ENCODE results near the gene ZNF317. TPM values are rescaled to one million over a fixed set of nuclear protein-coding genes. Genes with fewer than 3 reads are reported as not detected.

ZNF317 gene
- total and polyA plus RNA-seq, 2 of the 4 experiments (the other 2 are of a cell fraction): 13.0 to 17.6 TPM

- Histone ChIP-seq H3K27ac (ENCODE audit: insufficient read depth, low read length) (no peak overlapping the region), H2AFZ (replicated peaks; ENCODE audit: low read length, poor library complexity) (no peak overlapping the region), H3K9ac (ENCODE audit: low read depth, low read length) (no peak overlapping the region), H4K91ac (ENCODE audit: insufficient read depth, low read depth, low read length) (no peak overlapping the region), H4K20me1 (ENCODE audit: insufficient read depth, low read length) (peaks cover 11% of the 10 kb centered on the region), H3K56ac (ENCODE audit: extremely low read depth, insufficient read depth, low read length) (no peak overlapping the region), H3K36me3 (ENCODE audit: control insufficient read depth, insufficient read depth, low read length) (peaks cover 19% of the 10 kb centered on the region), H3K4ac (ENCODE audit: low read depth, low read length) (no peak overlapping the region), H3K27me3 (ENCODE audit: control insufficient read depth, insufficient read depth, low read length) (no peaks in the 10 kb centered on the region), H3K9me1 (ENCODE audit: insufficient read depth, low read length) (no peaks in the 10 kb centered on the region), H3K23ac (ENCODE audit: low read depth, low read length) (no peak overlapping the region), H2BK15ac (ENCODE audit: low read depth, low read length) (no peak overlapping the region), H3K4me2 (ENCODE audit: low read depth, low read length) (no peak overlapping the region), H4K5ac (ENCODE audit: low read depth, low read length) (no peak overlapping the region), H2BK5ac (ENCODE audit: low read depth, low read length, poor library complexity, severe bottlenecking) (no peak overlapping the region), H3K18ac (ENCODE audit: low read depth, low read length) (no peak overlapping the region), H3K79me1 (ENCODE audit: low read depth in 1 of 2, low read length in 2 of 2) (peaks cover 5 to 12% of the 10 kb centered on the region in 2 experiments), H3K14ac (replicated peaks; ENCODE audit: low read depth, low read length) (no peak overlapping the region), H2AK5ac (ENCODE audit: low read depth, low read length) (no peak overlapping the region), H2AK9ac (replicated peaks; ENCODE audit: low read depth, low read length, poor library complexity) (no peak overlapping the region), H3K4me1 (ENCODE audit: control insufficient read depth, insufficient read depth, low read length) (no peaks in the 10 kb centered on the region), H3K4me3 (ENCODE audit: insufficient read depth, low read depth, low read length) (no peak overlapping the region), H2BK120ac (ENCODE audit: low read depth, low read length) (no peak overlapping the region), H2BK20ac (ENCODE audit: low read depth, low read length) (no peak overlapping the region), H3K9me3 (ENCODE audit: control insufficient read depth, insufficient read depth, low read length) (peaks cover 29% of the 10 kb centered on the region), H4K8ac (ENCODE audit: low read depth in 2 of 2, low read length in 2 of 2) (no peak overlapping the region)
- CTCF ChIA-PET: no interaction called here
- BruUV-seq (replicated peaks): no TSS peak
- no peak for ATAC-seq (ENCODE audit: low read depth)
- in situ Hi-C loops (cut with MboI; ENCODE audit: low sequenced_read_pairs) (loop anchor here (25.0 kb wide), 1 partner anchor 917 kb away; no protein-coding TSS in a partner anchor), intact Hi-C loops (cut with micrococcal nuclease) (loop anchor here (5.0 kb wide), 1 partner anchor 162 kb away; the partner anchor contains the start of gene ZNF699), dilution Hi-C loops (cut with HindIII; ENCODE audit: low sequenced_read_pairs, unreplicated experiment) (no loop called here)
- TF ChIP-seq CEBPB (IDR thresholded peaks at IDR 0.05; ENCODE audit: low read depth, low read length) (no peak), RAD21 (IDR thresholded peaks at IDR 0.05; ENCODE audit: low read length) (no peak), MAZ (IDR thresholded peaks at IDR 0.05; ENCODE audit: borderline replicate concordance, low read depth, low read length) (no peak), USF2 (IDR thresholded peaks at IDR 0.05; ENCODE audit: low read depth, low read length) (no peak), SMC3 (IDR thresholded peaks at IDR 0.05; ENCODE audit: low read depth, low read length) (no peak), CTCF (conservative IDR thresholded peaks at IDR 0.05; ENCODE audit: low read depth, low read length) (no peak), MXI1 (IDR thresholded peaks at IDR 0.05; ENCODE audit: borderline replicate concordance, low read depth, low read length) (no peak), FOS (IDR thresholded peaks at IDR 0.05; ENCODE audit: low read depth, low read length) (no peak), ELK1 (IDR thresholded peaks at IDR 0.05; ENCODE audit: borderline replicate concordance, low read depth, low read length) (no peak), CHD1 (IDR thresholded peaks at IDR 0.05; ENCODE audit: low read depth, low read length) (no peak), BHLHE40 (IDR thresholded peaks at IDR 0.05; ENCODE audit: low read depth, low read length) (no peak), POLR2A (IDR thresholded peaks at IDR 0.05; ENCODE audit: low read depth, low read length) (no peak), MAFK (IDR thresholded peaks at IDR 0.05; ENCODE audit: low read depth, low read length) (no peak)
- WGBS, 2 experiments (ENCODE audit: extremely low coverage in 2 of 2, insufficient read length in 1 of 2): 100% methylated on average over 1 of the region's 5 CpGs; no CpG with 5 or more reads in 1 of the 2 experiments
- POLR2A ChIA-PET (ENCODE audit: unreplicated experiment): no interaction called here
- no peak for DNase-seq
Measured at GRCh38 chr19:9144920-9145319, 4.7 kb downstream of the ZNF317 start.
